Naive thymus-derived CD4-positive, alpha-beta T cell (primary cell): ENCODE results near the gene PPP4R1. TPM values are rescaled to one million over a fixed set of nuclear protein-coding genes. Genes with fewer than 3 reads are reported as not detected.
A peak's percentile ranks its signal among the peaks of the same experiment; 100 is the strongest.

Experiments
- ATAC-seq: fragments of 150-1000 bp; cut with Tn5 transposase; 2 replicates; pipeline ENCODE4 v1.10.0; 2021; ENCODE audit warnings: mild to moderate bottlenecking, moderate library complexity
- CTCF ChIA-PET: fragments of 350-600 bp; sonication (Branson Sonifier 250); formaldehyde crosslinking; loops from one replicate; lab custom pipeline; 2021; ENCODE audit warnings: antibody characterized with exemption; lab: Charles Lee
- POLR2A ChIA-PET: fragments of 350-600 bp; sonication (Branson Sonifier 250); formaldehyde crosslinking; loops from one replicate; lab custom pipeline; 2021; ENCODE audit warnings: antibody characterized with exemption, inconsistent platforms; lab: Charles Lee
- DNase-seq, 9 donors: peaks; one replicate each; pipeline versions ENCODE4 v3.0.0 to v3.0.0-alpha.2; 2020 to 2022; ENCODE audit warnings: mixed read lengths in 1 of 9
- H3K27ac ChIP-seq: one replicate; pipeline ENCODE4 v1.7.0; 2013; ENCODE audit warnings: mild to moderate bottlenecking, low read depth, low read length, moderate library complexity
- H3K27me3 ChIP-seq, 2 donors: one replicate each; pipeline ENCODE4 v1.7.0; 2013; ENCODE audit warnings: low read length in 2 of 2, mild to moderate bottlenecking in 2 of 2, moderate library complexity in 2 of 2; ENCODE audit not compliant: control insufficient read depth in 2 of 2, insufficient read depth in 2 of 2
- H3K36me3 ChIP-seq, 3 experiments: 1 replicate in 2 of 3; 2 replicates in 1 of 3; pipeline ENCODE4 v1.7.0; 2013; ENCODE audit warnings: low read length in 3 of 3, mild to moderate bottlenecking in 3 of 3, moderate library complexity in 1 of 3; ENCODE audit not compliant: insufficient read depth in 3 of 3, control insufficient read depth in 2 of 3
- H3K4me1 ChIP-seq, 2 donors: one replicate each; pipeline ENCODE4 v1.7.0; 2013; ENCODE audit warnings: low read length in 2 of 2, mild to moderate bottlenecking in 2 of 2, moderate library complexity in 1 of 2; ENCODE audit not compliant: control insufficient read depth in 2 of 2, insufficient read depth in 2 of 2
- H3K4me3 ChIP-seq: 2 replicates; pipeline ENCODE4 v1.7.0; 2013; ENCODE audit warnings: mild to moderate bottlenecking, low read length
- H3K9me3 ChIP-seq, 3 experiments: 1 replicate in 2 of 3; 2 replicates in 1 of 3; pipeline ENCODE4 v1.7.0; 2013; ENCODE audit warnings: low read length in 3 of 3; ENCODE audit not compliant: control insufficient read depth in 2 of 3
- H3K27ac Mint-ChIP-seq, 9 donors: one replicate each; pipeline ENCODE4 v1.8.0; 2020 to 2022; ENCODE audit warnings: mixed read lengths in 9 of 9, mild to moderate bottlenecking in 8 of 9, moderate library complexity in 5 of 9, inconsistent platforms in 2 of 9
- H3K27me3 Mint-ChIP-seq, 5 donors: one replicate each; pipeline ENCODE4 v1.8.0; 2021 to 2022; ENCODE audit warnings: mixed read lengths in 5 of 5, mild to moderate bottlenecking in 1 of 5
- H3K36me3 Mint-ChIP-seq, 5 donors: one replicate each; pipeline ENCODE4 v1.8.0; 2020 to 2022; ENCODE audit warnings: mixed read lengths in 5 of 5, mild to moderate bottlenecking in 3 of 5, inconsistent platforms in 1 of 5
- H3K4me1 Mint-ChIP-seq, 7 donors: one replicate each; pipeline ENCODE4 v1.8.0; 2020 to 2022; ENCODE audit warnings: mixed read lengths in 7 of 7, mild to moderate bottlenecking in 3 of 7, inconsistent platforms in 1 of 7
- H3K4me3 Mint-ChIP-seq, 10 donors: one replicate each; pipeline ENCODE4 v1.8.0; 2020 to 2022; ENCODE audit warnings: mild to moderate bottlenecking in 10 of 10, mixed read lengths in 10 of 10, moderate library complexity in 6 of 10, inconsistent platforms in 2 of 10
- H3K9me3 Mint-ChIP-seq, 11 donors: one replicate each; pipeline ENCODE4 v1.8.0; 2020 to 2022; ENCODE audit warnings: mixed read lengths in 11 of 11, mild to moderate bottlenecking in 4 of 11, inconsistent platforms in 1 of 11, moderate library complexity in 1 of 11
- intact Hi-C, 2 donors: fragments of 100-400 bp; cut with micrococcal nuclease; formaldehyde crosslinking; loops; one replicate each; pipeline ENCODE4 v1.15.1; 2023
- polyA plus RNA-seq, 2 donors: library from polyadenylated mRNA; unstranded; fragments of 300-500 nt; fragmentation: Illumina TruSeq; gene quantifications; one replicate each; pipeline ENCODE4 v1.2.3, GENCODE V29; 2021
- total RNA-seq, 6 experiments: library from RNA in 5 of 6; stranded (reverse) in 5 of 6; gene quantifications; 1 replicate in 5 of 6; 2 replicates in 1 of 6; pipeline ENCODE4 v1.2.3 and lab custom pipeline; 2021 to 2026

Gene PPP4R1
- total and polyA plus RNA-seq, 7 experiments from 2014 or later, result 5.5 to 54.6 (median 36.7) TPM

- Mint-ChIP-seq H3K36me3 (peaks cover 0 to 35% (median 24%) of the 10 kb centered on the region in 5 donors), H3K4me3 (no peak overlapping the region), H3K9me3 (no peaks in the 10 kb centered on the region), H3K27ac (peak overlapping the region in 1 of 9 donors; percentile 12), H3K27me3 (no peaks in the 10 kb centered on the region), H3K4me1 (peaks cover 0 to 14% (median 6%) of the 10 kb centered on the region in 7 donors)
- intact Hi-C loops, result loop anchor here (5.0 to 10.0 kb wide), 4 partner anchors 115 to 305 kb away; no protein-coding TSS in a partner anchor
- Histone ChIP-seq H3K4me1 (no peaks in the 10 kb centered on the region), H3K27me3 (no peaks in the 10 kb centered on the region), H3K36me3 (peaks cover 0 to 26% (median 0%) of the 10 kb centered on the region in 3 experiments), H3K27ac (no peak overlapping the region), H3K9me3 (no peaks in the 10 kb centered on the region), H3K4me3 (no peak overlapping the region)
- ATAC-seq (no peak), DNase-seq (no peak)
- ChIA-PET CTCF (no interaction called here), POLR2A (no interaction called here)
These were observed 95.0 kb downstream of the PPP4R1 start for GRCh38 chr18:9519399-9519798.

GRCh38 chr18:9517869-9518268 is 96.5 kb downstream of the PPP4R1 start:
- CTCF ChIA-PET, result interaction anchor here (0.6 to 1.9 kb wide), 5 partner anchors 9 to 444 kb away, joined by 3 to 11 read pairs (median 5); no protein-coding TSS in a partner anchor
- intact Hi-C loops, result loop anchor here (2.0 to 10.0 kb wide), 6 partner anchors 113 to 821 kb away; no protein-coding TSS in a partner anchor

GRCh38 chr18:9516437-9517064 is 97.8 kb downstream of the PPP4R1 start:
- H3K4me1 ChIP-seq, result no peaks in the 10 kb centered on the region
- ChIA-PET POLR2A (interaction anchor here (0.5 kb wide), 1 partner anchor 435 kb away, joined by 3 read pairs; no protein-coding TSS in a partner anchor), CTCF (interaction anchor here (0.6 to 1.8 kb wide), 14 partner anchors 14 to 862 kb away, joined by 3 to 11 read pairs (median 4); partner anchors contain the start of gene ANKRD12)
- peak in 6 of 9 donors; percentile 11 to 57 (median 48) for DNase-seq
- H3K36me3 ChIP-seq, result peaks cover 0 to 16% (median 0%) of the 10 kb centered on the region in 3 experiments
- H3K27ac ChIP-seq, result no peak overlapping the region
- no peak overlapping the region for H3K4me3 Mint-ChIP-seq
- peaks cover 0 to 28% (median 15%) of the 10 kb centered on the region in 5 donors for H3K36me3 Mint-ChIP-seq
- H3K9me3 Mint-ChIP-seq, result no peaks in the 10 kb centered on the region
- peak; percentile 80 for ATAC-seq
- intact Hi-C loops, result loop anchor here (1.0 to 10.0 kb wide), 12 partner anchors 40 to 862 kb away; partner anchors contain the start of genes TWSG1 (in 2 of the 2) and RALBP1 (in 1 of the 2)
- H3K4me1 Mint-ChIP-seq, result peaks cover 0 to 14% (median 6%) of the 10 kb centered on the region in 7 donors
- H3K4me3 ChIP-seq, result no peak overlapping the region
- no peaks in the 10 kb centered on the region for H3K9me3 ChIP-seq
- H3K27me3 Mint-ChIP-seq, result no peaks in the 10 kb centered on the region
- no peaks in the 10 kb centered on the region for H3K27me3 ChIP-seq
- peak overlapping the region in 1 of 9 donors; percentile 31 for H3K27ac Mint-ChIP-seq

More at GRCh38 chr18:9517869-9518268, 96.5 kb downstream of the PPP4R1 start:
- Histone ChIP-seq H3K27ac (no peak overlapping the region), H3K36me3 (peaks cover 0 to 28% (median 0%) of the 10 kb centered on the region in 3 experiments), H3K4me1 (no peaks in the 10 kb centered on the region), H3K4me3 (no peak overlapping the region), H3K27me3 (no peaks in the 10 kb centered on the region), H3K9me3 (no peaks in the 10 kb centered on the region)
- no peaks in the 10 kb centered on the region for H3K27me3 Mint-ChIP-seq
- peaks cover 0 to 38% (median 17%) of the 10 kb centered on the region in 5 donors for H3K36me3 Mint-ChIP-seq
- H3K4me1 Mint-ChIP-seq, result peaks cover 0 to 14% (median 6%) of the 10 kb centered on the region in 7 donors
- H3K4me3 Mint-ChIP-seq, result no peak overlapping the region
- no peaks in the 10 kb centered on the region for H3K9me3 Mint-ChIP-seq
- POLR2A ChIA-PET, result no interaction called here
- H3K27ac Mint-ChIP-seq, result no peak overlapping the region
- DNase-seq, result no peak
- ATAC-seq, result no peak

GRCh38 chr18:9513971-9514512 is 100.3 kb downstream of the PPP4R1 start:
- CTCF ChIA-PET, result no interaction called here
- H3K36me3 ChIP-seq, result peaks cover 0 to 13% (median 0%) of the 10 kb centered on the region in 3 experiments
- intact Hi-C loops, result loop anchor here (10.0 kb wide), 2 partner anchors 109 to 299 kb away; no protein-coding TSS in a partner anchor
- Mint-ChIP-seq H3K36me3 (peaks cover 0 to 26% (median 10%) of the 10 kb centered on the region in 5 donors), H3K9me3 (no peaks in the 10 kb centered on the region), H3K4me3 (no peak overlapping the region), H3K27me3 (no peaks in the 10 kb centered on the region), H3K4me1 (peaks cover 2 to 21% (median 6%) of the 10 kb centered on the region in 7 donors), H3K27ac (peak overlapping the region in 1 of 9 donors; percentile 4)
- no peaks in the 10 kb centered on the region for H3K4me1 ChIP-seq
- no peak for DNase-seq
- H3K4me3 ChIP-seq, result no peak overlapping the region
- H3K9me3 ChIP-seq, result no peaks in the 10 kb centered on the region
- H3K27ac ChIP-seq, result no peak overlapping the region
- POLR2A ChIA-PET, result no interaction called here
- no peak for ATAC-seq
- H3K27me3 ChIP-seq, result no peaks in the 10 kb centered on the region

- POLR2A ChIA-PET, result no interaction called here
- H3K4me1 ChIP-seq, result no peaks in the 10 kb centered on the region
- Mint-ChIP-seq H3K27ac (peak overlapping the region in 5 of 9 donors; percentile 5 to 53 (median 31)), H3K27me3 (no peaks in the 10 kb centered on the region), H3K4me3 (no peak overlapping the region), H3K9me3 (peaks cover 0 to 7% (median 0%) of the 10 kb centered on the region in 11 donors), H3K4me1 (peaks cover 4 to 58% (median 38%) of the 10 kb centered on the region in 7 donors), H3K36me3 (peaks cover 0 to 26% (median 6%) of the 10 kb centered on the region in 5 donors)
- no peaks in the 10 kb centered on the region for H3K27me3 ChIP-seq
- H3K4me3 ChIP-seq, result no peak overlapping the region
- no peaks in the 10 kb centered on the region for H3K36me3 ChIP-seq
- H3K9me3 ChIP-seq, result peaks cover 0 to 2% (median 0%) of the 10 kb centered on the region in 3 experiments
- intact Hi-C loops, result no loop called here
- H3K27ac ChIP-seq, result no peak overlapping the region
- no peak for DNase-seq
- no peak for ATAC-seq
- CTCF ChIA-PET, result interaction anchor here (1.5 kb wide), 1 partner anchor 9 kb away, joined by 3 read pairs; no protein-coding TSS in a partner anchor
These were observed 105.8 kb downstream of the PPP4R1 start for GRCh38 chr18:9508446-9509025.

GRCh38 chr18:9507565-9508088 is 106.7 kb downstream of the PPP4R1 start:
- peak overlapping the region in 6 of 9 donors; percentile 11 to 38 (median 31) for H3K27ac Mint-ChIP-seq
- ATAC-seq, result no peak

More at GRCh38 chr18:9507565-9508088, 106.7 kb downstream of the PPP4R1 start:
- ChIA-PET CTCF (interaction anchor here (0.6 kb wide), 1 partner anchor 854 kb away, joined by 3 read pairs; no protein-coding TSS in a partner anchor), POLR2A (no interaction called here)
- Histone ChIP-seq H3K4me3 (no peak overlapping the region), H3K9me3 (peaks cover 0 to 6% (median 0%) of the 10 kb centered on the region in 3 experiments), H3K36me3 (no peaks in the 10 kb centered on the region), H3K27ac (no peak overlapping the region), H3K27me3 (no peaks in the 10 kb centered on the region), H3K4me1 (no peaks in the 10 kb centered on the region)
- Mint-ChIP-seq H3K9me3 (peaks cover 0 to 15% (median 7%) of the 10 kb centered on the region in 11 donors), H3K36me3 (peaks cover 0 to 30% (median 15%) of the 10 kb centered on the region in 5 donors), H3K27me3 (no peaks in the 10 kb centered on the region), H3K4me3 (no peak overlapping the region), H3K4me1 (peaks cover 4 to 58% (median 38%) of the 10 kb centered on the region in 7 donors)
- intact Hi-C loops, result no loop called here
- no peak for DNase-seq
